HG03280 (cell line): Measurements from ENCODE around the gene ZBTB8A.
A peak's percentile ranks its signal among the peaks of the same experiment; 100 is the strongest.
"Not testable (repeated sequence)": the region's sequence is repeated elsewhere in the genome, so short reads cannot be mapped to it uniquely, and the experiment has no call there.

Experiments used
- ATAC-seq: cut with Tn5 transposase; IDR thresholded peaks from one replicate; pipeline ENCODE4 v1.9.1; 2021; ENCODE audit warnings: mild to moderate bottlenecking, moderate library complexity; ENCODE audit not compliant: unreplicated experiment

Gene ZBTB8A

GRCh38 chr1:32618673-32619221 is 79.5 kb downstream of the ZBTB8A start:
- no peak for ATAC-seq

GRCh38 chr1:32619701-32620485 is 80.7 kb downstream of the ZBTB8A start:
- peak; percentile 71 for ATAC-seq

- no peak for ATAC-seq
These were observed 83.0 kb downstream of the ZBTB8A start for GRCh38 chr1:32622205-32622604.

- no peak for ATAC-seq
These were observed 83.8 kb downstream of the ZBTB8A start for GRCh38 chr1:32622806-32623681.

- ATAC-seq, result no peak
These were observed 84.5 kb downstream of the ZBTB8A start for GRCh38 chr1:32623775-32624174.

GRCh38 chr1:32626176-32626575 is 86.9 kb downstream of the ZBTB8A start:
- ATAC-seq, result no peak

GRCh38 chr1:32627596-32628162 is 88.5 kb downstream of the ZBTB8A start:
- peak; percentile 82 for ATAC-seq

GRCh38 chr1:32630173-32630572 is 90.9 kb downstream of the ZBTB8A start:
- not testable (repeated sequence) for ATAC-seq

GRCh38 chr1:32632829-32633228 is 93.6 kb downstream of the ZBTB8A start:
- ATAC-seq, result no peak

- ATAC-seq, result no peak
These were observed 96.5 kb downstream of the ZBTB8A start for GRCh38 chr1:32635508-32636277.

GRCh38 chr1:32636914-32637645 is 97.9 kb downstream of the ZBTB8A start:
- no peak for ATAC-seq

GRCh38 chr1:32639489-32640075 is 100.4 kb downstream of the ZBTB8A start:
- ATAC-seq, result no peak

GRCh38 chr1:32642292-32642827 is 103.1 kb downstream of the ZBTB8A start:
- ATAC-seq, result not testable (repeated sequence)

- no peak for ATAC-seq
These were observed 105.2 kb downstream of the ZBTB8A start for GRCh38 chr1:32644426-32644825.

GRCh38 chr1:32647308-32648134 is 108.3 kb downstream of the ZBTB8A start:
- no peak for ATAC-seq

- peak; percentile 61 for ATAC-seq
These were observed 111.1 kb downstream of the ZBTB8A start, which contains the start of gene ZBTB8OS for GRCh38 chr1:32650248-32650751. Gene ZBTB8OS, minus strand, starts transcription at chr1:32650550. Its CDS starts 21 bp downstream, at chr1:32650529.

- ATAC-seq, result peak; percentile 83
These were observed 111.7 kb downstream of the ZBTB8A start, which contains the start of gene RBBP4 for GRCh38 chr1:32650752-32651460. Gene RBBP4, plus strand, starts transcription at chr1:32651208. Its CDS starts 99 bp downstream, at chr1:32651307.
